NCI-H510A treated with DMSO at 0.1 percent for 48 hours (cell line): ENCODE results near the gene LRIT2.

Source experiments
- DNase-seq: peaks from one replicate; lab custom pipeline; 2025; lab: John Stamatoyannopoulos, UW

The LRIT2 gene

GRCh38 chr10:84205049-84205852 lies 20.1 kb downstream of the LRIT2 start:
- DNase-seq, result peak; percentile 36

- DNase-seq, result no peak
Observed at GRCh38 chr10:84204610-84205009, 20.7 kb downstream of the LRIT2 start.

GRCh38 chr10:84204122-84204521 lies 21.2 kb downstream of the LRIT2 start:
- no peak for DNase-seq

GRCh38 chr10:84202349-84202748 lies 23.0 kb downstream of the LRIT2 start:
- no peak for DNase-seq

GRCh38 chr10:84201682-84202081 lies 23.7 kb downstream of the LRIT2 start:
- DNase-seq, result no peak

- DNase-seq, result no peak
Observed at GRCh38 chr10:84201244-84201606, 24.1 kb downstream of the LRIT2 start.

GRCh38 chr10:84200537-84201243 lies 24.7 kb downstream of the LRIT2 start:
- no peak for DNase-seq

- no peak for DNase-seq
Observed at GRCh38 chr10:84198206-84198915, 27.0 kb downstream of the LRIT2 start.

- no peak for DNase-seq
Observed at GRCh38 chr10:84197643-84198042, 27.7 kb downstream of the LRIT2 start.

GRCh38 chr10:84196941-84197340 lies 28.4 kb downstream of the LRIT2 start:
- DNase-seq, result no peak

- DNase-seq, result peak; percentile 94
Observed at GRCh38 chr10:84196083-84196482, 29.3 kb downstream of the LRIT2 start.

- no peak for DNase-seq
Observed at GRCh38 chr10:84195044-84195830, 30.1 kb downstream of the LRIT2 start.

GRCh38 chr10:84194424-84195043 lies 30.8 kb downstream of the LRIT2 start, which contains the start of gene CDHR1:
CDHR1 (plus strand) TSS chr10:84194537; CDS start chr10:84194761, 224 bp downstream.
- peak; percentile 63 for DNase-seq

- no peak for DNase-seq
Observed at GRCh38 chr10:84193846-84194423, 31.4 kb downstream of the LRIT2 start.

GRCh38 chr10:84193327-84193726 lies 32.0 kb downstream of the LRIT2 start:
- DNase-seq, result no peak

GRCh38 chr10:84191106-84191505 lies 34.2 kb downstream of the LRIT2 start:
- DNase-seq, result no peak

- no peak for DNase-seq
Observed at GRCh38 chr10:84190621-84191020, 34.7 kb downstream of the LRIT2 start.

- DNase-seq, result no peak
Observed at GRCh38 chr10:84188815-84189214, 36.5 kb downstream of the LRIT2 start.

- no peak for DNase-seq
Observed at GRCh38 chr10:84185526-84186175, 39.7 kb downstream of the LRIT2 start.

GRCh38 chr10:84184517-84184916 lies 40.8 kb downstream of the LRIT2 start:
- no peak for DNase-seq

- DNase-seq, result no peak
Observed at GRCh38 chr10:84181631-84182030, 43.7 kb downstream of the LRIT2 start.
